HG02840 (cell line): ENCODE measurements around the gene CSNK1D.
"Not testable (repeated sequence)": the region's sequence is repeated elsewhere in the genome, so short reads cannot be mapped to it uniquely, and the experiment has no call there.

Experiments used
- ATAC-seq: cut with Tn5 transposase; IDR thresholded peaks from one replicate; pipeline ENCODE4 v1.9.1; 2021; ENCODE audit warnings: mild to moderate bottlenecking, moderate library complexity, moderate number of reproducible peaks; ENCODE audit not compliant: unreplicated experiment, low FRiP score

CSNK1D gene

GRCh38 chr17:82276938-82277337 is 3.4 kb upstream of the CSNK1D start:
- no peak for ATAC-seq

DNA sequence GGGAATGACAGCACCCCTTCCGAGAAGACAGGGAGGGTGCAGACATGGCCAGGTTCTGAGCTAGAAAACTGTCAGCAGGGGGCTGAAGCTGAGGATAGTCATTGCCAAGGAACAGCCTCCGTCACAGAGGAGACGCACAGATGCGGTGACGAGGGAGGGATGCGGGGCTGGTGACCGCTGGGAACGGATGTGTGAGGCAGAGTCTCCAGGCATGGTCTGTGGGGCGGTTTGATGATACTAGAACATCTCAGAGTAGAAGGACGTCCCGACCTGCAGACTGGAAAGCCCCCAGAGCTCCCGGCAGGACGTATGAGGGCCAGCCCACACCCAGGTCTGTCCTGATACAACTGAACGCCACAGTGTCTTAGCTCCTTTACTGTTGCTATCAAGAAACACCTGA is 1.8 kb upstream of the CSNK1D start:
- ATAC-seq, result no peak

GRCh38 chr17:82274134-82275020 is 877 bp upstream of the CSNK1D start:
- ATAC-seq, result no peak

GRCh38 chr17:82272495-82273326 is 789 bp downstream of the CSNK1D start:
- peak; percentile 24 for ATAC-seq

DNA sequence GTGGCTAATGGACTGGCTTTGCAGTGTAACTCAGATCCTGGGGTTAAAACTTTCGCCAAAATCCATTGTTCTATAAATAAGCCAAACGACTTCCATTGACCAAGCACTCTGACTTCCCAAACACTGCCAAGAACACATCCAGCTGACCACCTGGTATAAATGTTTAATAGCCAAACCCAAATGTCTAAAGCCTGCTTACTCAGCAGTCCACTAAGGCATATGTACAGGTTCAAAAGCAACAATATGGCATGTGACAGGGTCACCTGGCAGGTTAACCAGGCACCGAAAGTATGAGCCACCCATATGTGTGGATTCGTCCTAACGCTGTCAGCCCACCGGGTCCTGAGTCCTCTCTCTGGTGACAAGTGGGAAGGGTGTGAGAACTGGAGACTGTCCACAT is 2.1 kb downstream of the CSNK1D start:
- ATAC-seq, result no peak

GRCh38 chr17:82270651-82271050 is 2.8 kb downstream of the CSNK1D start:
- ATAC-seq, result no peak

DNA sequence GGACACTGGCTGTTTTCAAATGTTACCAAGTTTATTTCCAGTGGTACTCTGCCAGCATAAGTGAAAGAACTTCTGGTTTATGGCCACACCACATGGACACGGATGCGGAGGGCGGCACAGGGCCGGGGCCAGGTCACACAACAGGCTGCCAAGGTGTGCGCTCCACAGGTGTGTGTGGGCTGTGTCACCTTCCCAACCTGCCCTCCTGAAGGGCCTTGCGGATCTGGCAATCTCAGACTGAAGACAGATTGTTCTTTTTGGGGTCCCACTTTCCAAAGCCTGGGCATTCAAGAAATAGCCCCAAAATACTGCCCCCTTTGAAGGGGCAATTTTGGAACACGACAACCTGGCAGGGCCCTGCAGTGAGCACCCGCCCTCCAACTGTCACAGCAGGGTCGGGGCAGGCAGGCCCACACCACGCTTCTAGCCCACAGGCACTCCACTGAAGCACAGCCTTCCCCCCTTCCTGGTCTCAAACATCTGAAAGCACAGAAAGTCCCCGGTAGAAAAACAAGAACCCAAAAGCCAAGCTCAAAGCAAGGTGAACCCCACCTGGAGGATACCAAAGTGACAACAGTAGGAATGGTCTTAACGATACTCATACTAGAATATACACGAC is 3.5 kb downstream of the CSNK1D start:
- ATAC-seq, result no peak

GRCh38 chr17:82269138-82269881 is 4.2 kb downstream of the CSNK1D start:
- no peak for ATAC-seq

- no peak for ATAC-seq
Observed at GRCh38 chr17:82267575-82268379, 5.7 kb downstream of the CSNK1D start.

DNA sequence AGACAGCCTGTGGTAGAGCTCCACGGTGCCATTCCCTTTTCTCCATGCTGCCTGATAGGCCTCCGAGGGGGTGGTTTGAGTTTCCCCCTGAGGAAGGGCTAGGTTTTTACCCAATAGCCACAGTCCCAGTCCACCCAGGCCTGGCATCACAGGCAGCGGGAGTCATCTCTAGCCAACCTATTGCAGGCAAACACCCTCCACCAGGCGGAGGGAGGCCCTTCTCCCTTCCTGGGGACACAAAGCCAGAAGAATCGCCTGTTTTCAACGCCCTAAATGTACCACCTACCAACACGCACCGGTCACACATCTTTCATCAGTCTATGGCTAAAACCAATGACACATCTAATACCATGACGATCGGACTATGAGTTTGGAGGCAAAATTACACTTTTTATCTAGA is 7.4 kb downstream of the CSNK1D start:
- no peak for ATAC-seq

- ATAC-seq, result no peak
Observed at GRCh38 chr17:82263641-82264040, 9.9 kb downstream of the CSNK1D start.

- ATAC-seq, result no peak
Observed at GRCh38 chr17:82262344-82262743, 11.2 kb downstream of the CSNK1D start.

GRCh38 chr17:82259972-82260961 is 13.2 kb downstream of the CSNK1D start:
- ATAC-seq, result not testable (repeated sequence)

GRCh38 chr17:82258555-82258954 is 14.9 kb downstream of the CSNK1D start:
- ATAC-seq, result no peak

GRCh38 chr17:82257473-82257872 is 16.0 kb downstream of the CSNK1D start:
- no peak for ATAC-seq

GRCh38 chr17:82256242-82256885 is 17.1 kb downstream of the CSNK1D start:
- no peak for ATAC-seq

DNA sequence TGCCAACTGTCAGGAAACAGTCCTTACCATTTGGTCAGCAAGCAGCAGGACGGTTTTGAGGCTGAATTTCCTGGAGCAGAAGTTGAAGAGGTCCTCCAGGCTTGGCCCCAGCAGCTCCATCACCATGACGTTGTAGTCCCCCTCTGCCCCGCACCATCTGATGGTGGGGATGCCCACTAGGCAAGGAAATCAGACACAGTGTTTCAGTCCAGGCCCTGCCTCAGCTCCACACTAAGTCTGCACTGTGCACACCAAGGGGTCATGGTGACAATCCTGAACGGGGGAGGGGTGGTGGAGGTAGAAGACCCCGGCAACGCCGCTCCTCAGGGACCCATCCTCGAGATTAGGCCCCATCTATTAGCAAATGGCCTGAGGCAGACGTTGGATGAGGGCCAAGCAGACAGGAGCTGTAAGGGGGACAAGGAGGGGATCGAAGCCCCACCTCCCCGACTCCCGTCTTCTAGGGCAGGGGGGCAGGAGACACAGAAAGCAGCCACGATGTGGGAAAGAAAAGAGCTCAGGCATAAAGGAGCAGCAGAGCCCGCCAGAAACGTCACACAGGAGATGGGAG is 18.0 kb downstream of the CSNK1D start:
- no peak for ATAC-seq

- ATAC-seq, result not testable (repeated sequence)
Observed at GRCh38 chr17:82254746-82255145, 18.8 kb downstream of the CSNK1D start.
